GM20000 (cell line): Measurements from ENCODE around the gene ZNF77.

Experiments used
- DNase-seq: peaks from one replicate; pipeline ENCODE4 v3.0.0; 2012; ENCODE audit warnings: low spot score
- CTCF ChIP-seq: IDR thresholded peaks from 2 replicates; pipeline ENCODE4 v1.5.1; 2012; ENCODE audit warnings: mild to moderate bottlenecking, control low read depth; ENCODE audit errors: extremely low read depth, missing control alignments

The ZNF77 gene

DNA sequence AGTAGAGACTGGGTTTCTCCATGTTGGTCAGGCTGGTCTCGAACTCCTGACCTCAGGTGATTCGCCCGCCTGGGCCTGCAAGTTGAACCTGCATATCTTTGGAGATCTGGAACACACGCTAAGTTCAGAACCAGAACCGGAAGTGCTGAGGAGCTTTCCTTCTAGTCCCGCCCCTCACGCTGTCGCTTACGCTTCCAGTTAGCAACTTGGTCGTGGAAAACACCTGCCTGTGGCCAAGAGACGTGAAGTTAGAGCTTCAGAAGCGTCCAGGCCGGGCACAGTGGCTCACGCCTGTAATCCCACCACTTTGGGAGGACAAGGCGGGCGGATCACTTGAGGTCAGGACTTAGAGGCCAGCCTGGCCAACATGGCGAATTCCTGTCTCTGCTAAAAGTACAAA is 59.0 kb downstream of the ZNF77 start:
- DNase-seq: no peak
- no peak for TF ChIP-seq CTCF

DNA sequence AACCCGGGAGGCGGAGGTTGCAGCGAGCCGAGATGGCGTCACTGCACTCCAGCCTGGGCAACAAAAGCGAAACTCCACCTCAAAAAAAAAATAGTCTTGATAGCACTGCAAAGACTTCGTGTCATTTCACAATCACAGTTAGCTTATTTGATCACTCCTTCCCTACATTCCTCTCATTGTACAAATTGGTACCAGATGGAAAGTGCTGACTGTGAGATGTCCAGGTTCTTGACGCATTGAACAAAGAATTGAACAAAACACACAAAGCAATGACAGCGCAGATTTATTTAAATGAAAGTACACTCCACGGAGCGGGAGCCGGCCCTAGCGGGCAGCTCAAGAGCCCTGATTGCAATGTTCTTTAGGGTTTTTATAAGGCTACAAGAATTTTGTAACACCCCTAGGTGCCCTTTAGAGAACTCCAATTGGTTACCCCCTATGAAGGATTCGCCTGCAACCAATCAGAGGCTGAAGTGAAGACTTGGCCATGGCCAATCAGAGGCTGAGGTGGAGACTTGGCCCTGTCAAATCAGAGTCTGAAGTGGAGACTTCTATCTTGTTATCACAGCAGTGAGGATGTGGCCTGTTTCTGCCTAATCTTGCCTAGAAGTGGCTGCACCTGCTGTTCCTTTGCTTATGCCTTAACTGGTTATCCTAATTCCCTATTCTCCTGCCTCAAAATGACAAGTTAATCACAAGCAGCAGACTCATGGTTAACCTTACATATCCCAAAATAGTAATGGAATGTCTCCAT is 60.9 kb downstream of the ZNF77 start:
- DNase-seq: no peak
- no peak for TF ChIP-seq CTCF
